ENCODE results near the gene TTLL8. TPM values are rescaled to one million over a fixed set of nuclear protein-coding genes. Genes with fewer than 3 reads are reported as not detected.
"Not testable (repeated sequence)": the region's sequence is repeated elsewhere in the genome, so short reads cannot be mapped to it uniquely, and the experiment has no call there.

TTLL8 gene
- total RNA-seq, 2 donors from 2014 or later, result not detected

- H3K4me1 ChIP-seq, result peaks cover 9% of the 10 kb centered on the region
- peak; percentile 17 for DNase-seq
- intact Hi-C loops (cut with DNase I), result no loop called here
- H3K36me3 ChIP-seq, result no peaks in the 10 kb centered on the region
- no peaks in the 10 kb centered on the region for H3K9me3 ChIP-seq
- TF ChIP-seq, protein P1, sequence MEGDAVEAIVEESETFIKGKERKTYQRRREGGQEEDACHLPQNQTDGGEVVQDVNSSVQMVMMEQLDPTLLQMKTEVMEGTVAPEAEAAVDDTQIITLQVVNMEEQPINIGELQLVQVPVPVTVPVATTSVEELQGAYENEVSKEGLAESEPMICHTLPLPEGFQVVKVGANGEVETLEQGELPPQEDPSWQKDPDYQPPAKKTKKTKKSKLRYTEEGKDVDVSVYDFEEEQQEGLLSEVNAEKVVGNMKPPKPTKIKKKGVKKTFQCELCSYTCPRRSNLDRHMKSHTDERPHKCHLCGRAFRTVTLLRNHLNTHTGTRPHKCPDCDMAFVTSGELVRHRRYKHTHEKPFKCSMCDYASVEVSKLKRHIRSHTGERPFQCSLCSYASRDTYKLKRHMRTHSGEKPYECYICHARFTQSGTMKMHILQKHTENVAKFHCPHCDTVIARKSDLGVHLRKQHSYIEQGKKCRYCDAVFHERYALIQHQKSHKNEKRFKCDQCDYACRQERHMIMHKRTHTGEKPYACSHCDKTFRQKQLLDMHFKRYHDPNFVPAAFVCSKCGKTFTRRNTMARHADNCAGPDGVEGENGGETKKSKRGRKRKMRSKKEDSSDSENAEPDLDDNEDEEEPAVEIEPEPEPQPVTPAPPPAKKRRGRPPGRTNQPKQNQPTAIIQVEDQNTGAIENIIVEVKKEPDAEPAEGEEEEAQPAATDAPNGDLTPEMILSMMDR (IDR thresholded peaks at IDR 0.05), result no peak
- H3K27ac ChIP-seq, result no peak overlapping the region
- no peak overlapping the region for H3K9ac ChIP-seq (ENCODE audit: low read depth in 2 of 2, low read length in 2 of 2)
- H3K27me3 ChIP-seq, result no peaks in the 10 kb centered on the region
- no peak overlapping the region for H3K4me3 ChIP-seq
Measured at GRCh38 chr22:49994361-49995040, 63.6 kb downstream of the TTLL8 start.

DNA sequence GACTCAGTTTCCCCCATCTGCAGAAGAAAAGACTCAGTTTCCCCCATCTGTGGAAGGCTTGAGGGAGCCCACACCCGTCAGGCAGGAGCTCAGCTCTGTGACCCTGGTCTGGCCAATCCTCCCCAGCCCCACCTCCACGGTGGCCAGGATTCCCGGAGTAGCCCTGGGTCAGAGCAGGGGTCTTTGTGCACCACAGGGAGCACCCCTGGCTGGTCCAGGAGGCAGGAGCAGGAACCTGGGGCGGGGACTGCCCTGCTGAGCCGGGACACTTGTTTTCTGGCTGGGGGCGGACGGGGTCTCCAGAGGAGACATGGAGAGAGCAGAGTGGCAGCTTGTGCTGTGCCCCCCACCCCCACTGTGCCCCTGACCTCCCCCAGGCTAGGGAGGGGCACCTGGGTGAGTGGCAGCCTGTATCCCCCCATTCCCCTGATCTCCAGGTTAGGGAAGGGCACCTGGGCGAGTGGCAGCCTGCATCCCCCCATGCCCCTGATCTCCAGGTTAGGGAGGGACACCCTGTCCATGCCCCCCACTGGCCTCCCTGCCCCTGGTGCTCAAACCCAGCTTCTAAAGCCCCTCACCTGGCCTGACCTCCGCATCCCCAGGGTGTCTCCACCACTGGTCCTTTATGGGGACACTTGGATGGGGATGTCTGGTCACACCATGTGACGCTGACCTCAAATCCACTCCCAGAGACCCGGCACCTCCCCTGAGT is 64.3 kb downstream of the TTLL8 start:
- H3K36me3 ChIP-seq, result no peaks in the 10 kb centered on the region
- H3K4me1 ChIP-seq, result peaks cover 9% of the 10 kb centered on the region
- intact Hi-C loops (cut with DNase I), result no loop called here
- H3K27ac ChIP-seq, result no peak overlapping the region
- no peaks in the 10 kb centered on the region for H3K27me3 ChIP-seq
- H3K4me3 ChIP-seq, result no peak overlapping the region
- DNase-seq, result no peak
- no peaks in the 10 kb centered on the region for H3K9me3 ChIP-seq
- TF ChIP-seq, protein P1 (IDR thresholded peaks at IDR 0.05), result no peak
- H3K9ac ChIP-seq (ENCODE audit: low read depth in 2 of 2, low read length in 2 of 2), result no peak overlapping the region

DNA sequence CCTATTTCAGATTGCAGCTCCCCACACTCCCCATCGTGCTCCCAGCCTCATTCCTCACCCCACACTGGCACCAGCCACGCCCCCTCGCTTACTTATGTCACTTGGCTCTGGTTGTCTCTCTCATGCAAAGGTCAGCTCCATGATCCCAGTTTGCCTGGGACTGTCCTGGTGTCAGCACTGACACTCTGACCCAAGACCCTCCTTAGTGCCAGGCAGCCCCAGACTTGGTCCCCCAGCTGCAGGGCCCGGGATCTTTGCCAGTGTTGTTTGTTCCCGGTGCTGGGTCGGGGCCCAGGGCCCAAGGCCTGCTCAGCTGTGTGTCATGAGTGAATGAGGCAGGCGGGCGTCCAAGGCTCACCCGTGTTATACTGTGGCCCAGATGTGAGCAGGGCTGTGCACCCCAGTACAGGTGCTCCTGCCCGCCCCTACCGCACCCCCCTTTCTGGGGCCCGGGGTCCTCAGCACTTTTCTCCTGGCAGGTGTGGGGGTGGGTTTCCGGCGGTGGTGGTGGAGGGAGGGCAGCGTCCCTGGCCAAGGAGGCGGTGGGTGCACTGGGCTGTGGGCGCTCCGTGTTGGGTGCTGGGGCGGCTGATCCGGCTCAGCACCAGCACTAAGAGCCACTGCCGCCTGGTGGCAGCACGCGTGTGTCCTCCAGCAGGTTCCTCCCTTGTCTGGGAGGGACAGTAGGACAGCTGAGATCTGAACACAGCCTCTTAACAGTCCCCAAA is 65.0 kb downstream of the TTLL8 start:
- Histone ChIP-seq H3K36me3 (no peaks in the 10 kb centered on the region), H3K4me3 (no peak overlapping the region), H3K27me3 (no peaks in the 10 kb centered on the region), H3K27ac (no peak overlapping the region), H3K9me3 (no peaks in the 10 kb centered on the region), H3K9ac (ENCODE audit: low read depth in 2 of 2, low read length in 2 of 2) (peak overlapping the region in 1 of 2 donors; percentile 43), H3K4me1 (peaks cover 9% of the 10 kb centered on the region)
- TF ChIP-seq, protein P1 (IDR thresholded peaks at IDR 0.05), result peak; percentile 71
- DNase-seq, result peak; percentile 71
- intact Hi-C loops (cut with DNase I), result no loop called here

- H3K4me1 ChIP-seq, result peaks cover 7% of the 10 kb centered on the region
- no peaks in the 10 kb centered on the region for H3K9me3 ChIP-seq
- no peak overlapping the region for H3K27ac ChIP-seq
- no peak for DNase-seq
- no peak overlapping the region for H3K4me3 ChIP-seq
- intact Hi-C loops (cut with DNase I), result no loop called here
- TF ChIP-seq, protein P1 (IDR thresholded peaks at IDR 0.05), result no peak
- H3K27me3 ChIP-seq, result no peaks in the 10 kb centered on the region
- H3K36me3 ChIP-seq, result no peaks in the 10 kb centered on the region
- H3K9ac ChIP-seq (ENCODE audit: low read depth in 2 of 2, low read length in 2 of 2), result no peak overlapping the region
Measured at GRCh38 chr22:49991907-49992533, 66.1 kb downstream of the TTLL8 start.

- no peaks in the 10 kb centered on the region for H3K4me1 ChIP-seq
- no peak overlapping the region for H3K9ac ChIP-seq (ENCODE audit: low read depth in 2 of 2, low read length in 2 of 2)
- no peaks in the 10 kb centered on the region for H3K36me3 ChIP-seq
- TF ChIP-seq, protein P1 (IDR thresholded peaks at IDR 0.05), result no peak
- intact Hi-C loops (cut with DNase I), result no loop called here
- DNase-seq, result no peak
- no peaks in the 10 kb centered on the region for H3K27me3 ChIP-seq
- no peak overlapping the region for H3K4me3 ChIP-seq
- H3K27ac ChIP-seq, result no peak overlapping the region
- no peaks in the 10 kb centered on the region for H3K9me3 ChIP-seq
Measured at GRCh38 chr22:49991167-49991566, 66.9 kb downstream of the TTLL8 start.

DNA sequence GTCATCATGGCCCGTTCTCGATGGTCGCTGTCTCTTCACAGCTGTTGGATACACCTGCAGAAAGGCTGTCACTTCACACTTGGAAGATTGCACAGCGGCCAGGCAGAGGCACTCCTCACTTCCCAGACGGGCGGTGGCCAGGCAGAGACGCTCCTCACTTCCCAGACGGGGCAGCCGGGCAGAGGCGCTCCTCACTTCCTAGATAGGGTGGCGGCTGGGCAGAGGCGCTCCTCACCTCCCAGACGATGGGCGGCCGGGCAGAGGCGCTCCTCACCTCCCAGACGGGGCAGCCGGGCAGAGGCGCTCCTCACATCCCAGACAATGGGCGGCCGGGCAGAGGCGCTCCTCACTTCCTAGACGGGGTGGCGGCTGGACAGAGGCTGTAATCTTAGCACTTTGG is 68.3 kb downstream of the TTLL8 start:
- intact Hi-C loops (cut with DNase I); H3K9me3 ChIP-seq; H3K27me3 ChIP-seq; H3K27ac ChIP-seq; H3K36me3 ChIP-seq; H3K9ac ChIP-seq (ENCODE audit: low read depth in 2 of 2, low read length in 2 of 2); H3K4me3 ChIP-seq; DNase-seq; H3K4me1 ChIP-seq: not testable (repeated sequence)
